ENCODE data around the gene SERPINE3. TPM values are rescaled to one million over a fixed set of nuclear protein-coding genes. Genes with fewer than 3 reads are reported as not detected.

Gene SERPINE3
- total RNA-seq, 2 experiments from 2014 or later, result not detected

- no peak overlapping the region for H3K4me2 ChIP-seq (ENCODE audit: low read length)
- H4K20me1 ChIP-seq (ENCODE audit: insufficient read depth, low read length), result no peaks in the 10 kb centered on the region
- H3K9me2 ChIP-seq (ENCODE audit: insufficient read depth, low read length), result no peaks in the 10 kb centered on the region
- ChIA-PET POLR2A (interaction anchor here (0.5 to 1.5 kb wide), 2 partner anchors 35 to 107 kb away, joined by 3 to 5 read pairs; no protein-coding TSS in a partner anchor), CTCF (ENCODE audit: unreplicated experiment) (interaction anchor here (0.9 kb wide), 1 partner anchor 34 kb away, joined by 4 read pairs; no protein-coding TSS in a partner anchor)
- H3K27ac ChIP-seq (ENCODE audit: low read depth, low read length, poor library complexity, severe bottlenecking), result no peak overlapping the region
- BruUV-seq (replicated peaks), result no TSS peak
- no peaks in the 10 kb centered on the region for H3K79me2 ChIP-seq (ENCODE audit: insufficient read depth, low read depth, low read length)
- H2AFZ ChIP-seq (ENCODE audit: low read length), result no peak overlapping the region
- no peaks in the 10 kb centered on the region for H3K36me3 ChIP-seq (ENCODE audit: insufficient read depth, low read length)
- H3K4me1 ChIP-seq (ENCODE audit: insufficient read depth, low read length, poor library complexity, severe bottlenecking), result no peaks in the 10 kb centered on the region
- no peak overlapping the region for H3K4me3 ChIP-seq (ENCODE audit: low read depth, low read length, poor library complexity, severe bottlenecking)
- no peak for DNase-seq (ENCODE audit: low spot score)
- TF ChIP-seq EZH2phosphoT487 (IDR thresholded peaks at IDR 0.05; ENCODE audit: borderline replicate concordance, low read depth, low read length) (no peak), CTCF (conservative IDR thresholded peaks at IDR 0.05; ENCODE audit: low read length) (no peak)
- intact Hi-C loops (cut with micrococcal nuclease; ENCODE audit: unreplicated experiment), result no loop called here
- H3K9me3 ChIP-seq (ENCODE audit: low read length), result no peaks in the 10 kb centered on the region
These were observed 17.7 kb upstream of the SERPINE3 start for GRCh38 chr13:51321836-51322235.

- no peak overlapping the region for H3K4me3 ChIP-seq (ENCODE audit: low read depth, low read length, poor library complexity, severe bottlenecking)
- no peak overlapping the region for H2AFZ ChIP-seq (ENCODE audit: low read length)
- H3K9me3 ChIP-seq (ENCODE audit: low read length), result no peaks in the 10 kb centered on the region
- H3K27ac ChIP-seq (ENCODE audit: low read depth, low read length, poor library complexity, severe bottlenecking), result no peak overlapping the region
- POLR2A ChIA-PET, result no interaction called here
- no peaks in the 10 kb centered on the region for H3K9me2 ChIP-seq (ENCODE audit: insufficient read depth, low read length)
- BruUV-seq (replicated peaks), result no TSS peak
- intact Hi-C loops (cut with micrococcal nuclease; ENCODE audit: unreplicated experiment), result no loop called here
- no peak overlapping the region for H3K4me2 ChIP-seq (ENCODE audit: low read length)
- no peaks in the 10 kb centered on the region for H3K4me1 ChIP-seq (ENCODE audit: insufficient read depth, low read length, poor library complexity, severe bottlenecking)
- no peaks in the 10 kb centered on the region for H3K36me3 ChIP-seq (ENCODE audit: insufficient read depth, low read length)
- TF ChIP-seq CTCF (conservative IDR thresholded peaks at IDR 0.05; ENCODE audit: low read length), result no peak
- no peak for TF ChIP-seq EZH2phosphoT487 (IDR thresholded peaks at IDR 0.05; ENCODE audit: borderline replicate concordance, low read depth, low read length)
- no peaks in the 10 kb centered on the region for H4K20me1 ChIP-seq (ENCODE audit: insufficient read depth, low read length)
- no peak for DNase-seq (ENCODE audit: low spot score)
- no peaks in the 10 kb centered on the region for H3K79me2 ChIP-seq (ENCODE audit: insufficient read depth, low read depth, low read length)
- CTCF ChIA-PET (ENCODE audit: unreplicated experiment), result no interaction called here
These were observed 16.7 kb upstream of the SERPINE3 start for GRCh38 chr13:51322826-51323225.

- Histone ChIP-seq H3K4me2 (ENCODE audit: low read length) (no peak overlapping the region), H3K79me2 (ENCODE audit: insufficient read depth, low read depth, low read length) (no peaks in the 10 kb centered on the region), H3K4me3 (ENCODE audit: low read depth, low read length, poor library complexity, severe bottlenecking) (no peak overlapping the region), H2AFZ (ENCODE audit: low read length) (no peak overlapping the region), H3K9me3 (ENCODE audit: low read length) (no peaks in the 10 kb centered on the region), H3K4me1 (ENCODE audit: insufficient read depth, low read length, poor library complexity, severe bottlenecking) (no peaks in the 10 kb centered on the region), H4K20me1 (ENCODE audit: insufficient read depth, low read length) (no peaks in the 10 kb centered on the region), H3K36me3 (ENCODE audit: insufficient read depth, low read length) (no peaks in the 10 kb centered on the region), H3K9me2 (ENCODE audit: insufficient read depth, low read length) (no peaks in the 10 kb centered on the region), H3K27ac (ENCODE audit: low read depth, low read length, poor library complexity, severe bottlenecking) (no peak overlapping the region)
- intact Hi-C loops (cut with micrococcal nuclease; ENCODE audit: unreplicated experiment), result no loop called here
- ChIA-PET POLR2A (no interaction called here), CTCF (ENCODE audit: unreplicated experiment) (no interaction called here)
- BruUV-seq (replicated peaks), result no TSS peak
- no peak for DNase-seq (ENCODE audit: low spot score)
- TF ChIP-seq CTCF (conservative IDR thresholded peaks at IDR 0.05; ENCODE audit: low read length) (no peak), EZH2phosphoT487 (IDR thresholded peaks at IDR 0.05; ENCODE audit: borderline replicate concordance, low read depth, low read length) (no peak)
These were observed 15.5 kb upstream of the SERPINE3 start for GRCh38 chr13:51323824-51324511.
